Measurements from ENCODE around the gene SCD5.
"Not testable (repeated sequence)": the region's sequence is repeated elsewhere in the genome, so short reads cannot be mapped to it uniquely, and the experiment has no call there.

SCD5 gene

GRCh38 chr4:82798168-82799005, at the start of gene SCD5:
Gene SCD5, minus strand, starts transcription at chr4:82798796. Its CDS starts 259 bp downstream, at chr4:82798537.
- DNase-seq, result peak; percentile 69

- DNase-seq, result no peak
Measured at GRCh38 chr4:82842593-82842992, 44.0 kb upstream of the SCD5 start.

- DNase-seq, result no peak
Measured at GRCh38 chr4:82839624-82840023, 41.0 kb upstream of the SCD5 start.

- DNase-seq, result no peak
Measured at GRCh38 chr4:82833696-82834313, 35.2 kb upstream of the SCD5 start.

GRCh38 chr4:82833060-82833459, 34.5 kb upstream of the SCD5 start:
- not testable (repeated sequence) for DNase-seq

GRCh38 chr4:82825425-82825824, 26.8 kb upstream of the SCD5 start:
- DNase-seq, result no peak

GRCh38 chr4:82823062-82823461, 24.5 kb upstream of the SCD5 start:
- no peak for DNase-seq

- no peak for DNase-seq
Measured at GRCh38 chr4:82820689-82821088, 22.1 kb upstream of the SCD5 start.

- DNase-seq, result no peak
Measured at GRCh38 chr4:82818664-82819662, 20.4 kb upstream of the SCD5 start.

- DNase-seq, result not testable (repeated sequence)
Measured at GRCh38 chr4:82816874-82817273, 18.3 kb upstream of the SCD5 start.

GRCh38 chr4:82814034-82814433, 15.4 kb upstream of the SCD5 start:
- DNase-seq, result no peak

GRCh38 chr4:82811838-82812341, 13.3 kb upstream of the SCD5 start:
- DNase-seq, result no peak

- DNase-seq, result no peak
Measured at GRCh38 chr4:82811392-82811791, 12.8 kb upstream of the SCD5 start.

- no peak for DNase-seq
Measured at GRCh38 chr4:82810176-82810575, 11.6 kb upstream of the SCD5 start.

- DNase-seq, result no peak
Measured at GRCh38 chr4:82809619-82810018, 11.0 kb upstream of the SCD5 start.

- no peak for DNase-seq
Measured at GRCh38 chr4:82803746-82804145, 5.2 kb upstream of the SCD5 start.

GRCh38 chr4:82802911-82803310, 4.3 kb upstream of the SCD5 start:
- DNase-seq, result no peak

- no peak for DNase-seq
Measured at GRCh38 chr4:82801910-82802521, 3.4 kb upstream of the SCD5 start.

- DNase-seq, result no peak
Measured at GRCh38 chr4:82799006-82799881, 648 bp upstream of the SCD5 start.

GRCh38 chr4:82797405-82798111, 1.0 kb downstream of the SCD5 start:
- DNase-seq, result peak; percentile 65

GRCh38 chr4:82797040-82797404, 1.6 kb downstream of the SCD5 start:
- no peak for DNase-seq
